HCT116 (cell line): ENCODE results near the gene PDPK1. TPM values are rescaled to one million over a fixed set of nuclear protein-coding genes. Genes with fewer than 3 reads are reported as not detected.

Experiments
- ATAC-seq: fragments of 200-7000 bp; cut with Tn5 transposase; 2 replicates; pipeline ENCODE4 v1.9.1; 2020; ENCODE audit warnings: mild to moderate bottlenecking, moderate library complexity
- BruUV-seq: library from RNA; stranded (reverse); fragments of 400-500 nt; replicated peaks from 2 replicates; lab custom pipeline; 2021; lab: Mats Ljungman, UMichigan
- CTCF ChIA-PET: fragments of 300-600 bp; sonication (Branson Sonifier 250); formaldehyde crosslinking; loops from one replicate; lab custom pipeline; 2021; ENCODE audit warnings: antibody characterized with exemption; lab: Charles Lee
- POLR2A ChIA-PET: fragments of 300-600, 350-600 bp; sonication (Branson Sonifier 250); formaldehyde crosslinking; loops from one replicate; lab custom pipeline; 2021; ENCODE audit warnings: antibody characterized with exemption; lab: Charles Lee
- RAD21 ChIA-PET, 2 experiments: fragments of 300-600 bp; sonication (Branson Sonifier 250); formaldehyde crosslinking; loops; one replicate each; lab custom pipeline; 2023; ENCODE audit warnings: low total read pairs in 2 of 2; ENCODE audit not compliant: uncharacterized antibody in 2 of 2, unreplicated experiment in 2 of 2, low non-redundant PET in 1 of 2; lab: Charles Lee
- DNase-seq: peaks from one replicate; pipeline ENCODE4 v3.0.0-alpha.2; 2010; ENCODE audit warnings: low read depth, low spot score
- H2AFZ ChIP-seq: fragments of 200-600 bp; shearing (Covaris generic), sonication (generic); 2 replicates; pipeline ENCODE4 v1.6.1; 2017; ENCODE audit warnings: low read depth, mixed run types, mixed read lengths, antibody characterized with exemption, low read length; ENCODE audit not compliant: poor library complexity, severe bottlenecking
- H3K27ac ChIP-seq: 2 replicates; pipeline ENCODE4 v1.5.1; 2012; ENCODE audit warnings: low read depth, low read length
- H3K27me3 ChIP-seq: fragments of 200-600 bp; sonication (generic); 2 replicates; pipeline ENCODE4 v1.6.1; 2016; ENCODE audit warnings: mixed run types, low read length, mixed read lengths; ENCODE audit not compliant: insufficient read depth
- H3K36me3 ChIP-seq, 2 experiments: fragments of 200-500 bp in 1 of 2; fragments of 200-600 bp in 1 of 2; sonication (Bioruptor generic) in 1 of 2; sonication (generic) in 1 of 2; 2 replicates each; pipeline versions ENCODE4 v1.5.1 to v1.6.1; 2014 to 2016; ENCODE audit warnings: low read length in 2 of 2, inconsistent platforms in 1 of 2, mixed read lengths in 1 of 2, mixed run types in 1 of 2; ENCODE audit not compliant: insufficient read depth in 2 of 2, control insufficient read depth in 1 of 2
- H3K4me1 ChIP-seq, 2 experiments: fragments of 200-600 bp in 1 of 2; sonication (generic) in 1 of 2; 2 replicates each; pipeline versions ENCODE4 v1.5.1 to v1.6.1; 2012 to 2017; ENCODE audit warnings: low read length in 2 of 2, inconsistent platforms in 1 of 2, mild to moderate bottlenecking in 1 of 2, mixed read lengths in 1 of 2, mixed run types in 1 of 2, moderate library complexity in 1 of 2; ENCODE audit not compliant: insufficient read depth in 2 of 2, control insufficient read depth in 1 of 2
- H3K4me2 ChIP-seq: fragments of 200-600 bp; sonication (generic); 2 replicates; pipeline ENCODE4 v1.6.1; 2017; ENCODE audit warnings: mixed run types, low read length, mixed read lengths
- H3K4me3 ChIP-seq, 2 experiments: fragments of 200-600 bp in 1 of 2; sonication (generic) in 1 of 2; replicated peaks in 1 of 2; 2 replicates each; pipeline ENCODE4 v1.5.1; 2011 to 2016; ENCODE audit warnings: low read length in 2 of 2, control low read depth in 1 of 2, low read depth in 1 of 2, mild to moderate bottlenecking in 1 of 2, mixed read lengths in 1 of 2, mixed run types in 1 of 2
- H3K79me2 ChIP-seq: fragments of 200-600 bp; sonication (generic); 2 replicates; pipeline ENCODE4 v1.6.1; 2017; ENCODE audit warnings: mild to moderate bottlenecking, mixed run types, low read length, moderate library complexity, mixed read lengths; ENCODE audit not compliant: insufficient read depth
- H3K9ac ChIP-seq: fragments of 200-600 bp; sonication (generic); 2 replicates; pipeline ENCODE4 v1.6.1; 2016; ENCODE audit warnings: low read length, mixed read lengths
- H3K9me2 ChIP-seq: fragments of 200-600 bp; sonication (generic), shearing (Covaris generic); 2 replicates; pipeline ENCODE4 v1.6.1; 2017; ENCODE audit warnings: mixed run types, mild to moderate bottlenecking, moderate library complexity; ENCODE audit not compliant: insufficient read depth
- H3K9me3 ChIP-seq, 2 experiments: fragments of 200-500 bp in 1 of 2; fragments of 200-600 bp in 1 of 2; sonication (Bioruptor generic) in 1 of 2; sonication (generic) in 1 of 2; 2 replicates each; pipeline ENCODE4 v1.6.1; 2014 to 2017; ENCODE audit warnings: low read length in 2 of 2, mixed read lengths in 2 of 2, inconsistent platforms in 1 of 2, low read depth in 1 of 2, mild to moderate bottlenecking in 1 of 2, mixed run types in 1 of 2, moderate library complexity in 1 of 2; ENCODE audit not compliant: control insufficient read depth in 1 of 2, insufficient read depth in 1 of 2
- H4K20me1 ChIP-seq: fragments of 200-600 bp; sonication (generic), shearing (Covaris generic); 2 replicates; pipeline ENCODE4 v1.6.1; 2017; ENCODE audit warnings: mixed run types, mild to moderate bottlenecking, moderate library complexity; ENCODE audit not compliant: insufficient read depth
- CBX3 ChIP-seq: IDR thresholded peaks from 2 replicates; pipeline ENCODE4 v1.6.1; 2012; ENCODE audit warnings: low read depth
- EGR1 ChIP-seq: IDR thresholded peaks from 2 replicates; pipeline ENCODE4 v1.6.1; 2012; ENCODE audit warnings: low read depth
- ELF1 ChIP-seq: IDR thresholded peaks from 2 replicates; pipeline ENCODE4 v1.6.1; 2012; ENCODE audit warnings: low read depth, borderline replicate concordance
- EZH2 ChIP-seq: fragments of 200-600 bp; sonication (generic); IDR thresholded peaks from 2 replicates; pipeline ENCODE4 v1.6.1; 2017; ENCODE audit warnings: antibody characterized with exemption, mixed run types
- EZH2phosphoT487 ChIP-seq: fragments of 200-600 bp; IDR thresholded peaks from 2 replicates; pipeline ENCODE4 v1.6.1; 2018; ENCODE audit warnings: antibody characterized with exemption, borderline replicate concordance
- FOSL1 ChIP-seq: IDR thresholded peaks from 2 replicates; pipeline ENCODE4 v1.6.1; 2012; ENCODE audit warnings: low read depth
- POLR2AphosphoS5 ChIP-seq: IDR thresholded peaks from 2 replicates; pipeline ENCODE4 v1.6.1; 2011; ENCODE audit warnings: mild to moderate bottlenecking, low read depth, low read length, moderate library complexity
- RAD21 ChIP-seq: IDR thresholded peaks from 2 replicates; pipeline ENCODE4 v1.6.1; 2012; ENCODE audit warnings: low read depth, mild to moderate bottlenecking
- SIN3A ChIP-seq: IDR thresholded peaks from 2 replicates; pipeline ENCODE4 v1.6.1; 2012; ENCODE audit warnings: low read depth
- TCF7L2 ChIP-seq: IDR thresholded peaks from 2 replicates; pipeline ENCODE4 v1.7.0; 2011; ENCODE audit warnings: borderline replicate concordance, inconsistent platforms; ENCODE audit not compliant: insufficient read depth, insufficient read length; ENCODE audit errors: extremely low read depth
- YY1 ChIP-seq: IDR thresholded peaks from 2 replicates; pipeline ENCODE4 v1.6.1; 2011; ENCODE audit warnings: low read length, low read depth, moderate library complexity, mild to moderate bottlenecking; ENCODE audit not compliant: insufficient replicate concordance; ENCODE audit errors: extremely low read depth
- ZFX ChIP-seq: fragments of 450-650 bp; IDR thresholded peaks from 2 replicates; pipeline ENCODE4 v1.6.1; 2017
- intact Hi-C: fragments of 100-400 bp; cut with micrococcal nuclease; formaldehyde crosslinking; loops from 2 replicates; pipeline ENCODE4 v1.10.0; 2022
- total RNA-seq: library from RNA; stranded (reverse); gene quantifications from one replicate; pipeline ENCODE4 v1.2.1, GENCODE V29; 2021; ENCODE audit not compliant: unreplicated experiment
- TF ChIP-seq, protein P1 (sequence below): IDR thresholded peaks from 2 replicates; pipeline ENCODE4 v1.6.1; 2012; ENCODE audit warnings: low read depth

Gene PDPK1
- total RNA-seq, 1 experiment from 2014 or later: 36.1 TPM

DNA sequence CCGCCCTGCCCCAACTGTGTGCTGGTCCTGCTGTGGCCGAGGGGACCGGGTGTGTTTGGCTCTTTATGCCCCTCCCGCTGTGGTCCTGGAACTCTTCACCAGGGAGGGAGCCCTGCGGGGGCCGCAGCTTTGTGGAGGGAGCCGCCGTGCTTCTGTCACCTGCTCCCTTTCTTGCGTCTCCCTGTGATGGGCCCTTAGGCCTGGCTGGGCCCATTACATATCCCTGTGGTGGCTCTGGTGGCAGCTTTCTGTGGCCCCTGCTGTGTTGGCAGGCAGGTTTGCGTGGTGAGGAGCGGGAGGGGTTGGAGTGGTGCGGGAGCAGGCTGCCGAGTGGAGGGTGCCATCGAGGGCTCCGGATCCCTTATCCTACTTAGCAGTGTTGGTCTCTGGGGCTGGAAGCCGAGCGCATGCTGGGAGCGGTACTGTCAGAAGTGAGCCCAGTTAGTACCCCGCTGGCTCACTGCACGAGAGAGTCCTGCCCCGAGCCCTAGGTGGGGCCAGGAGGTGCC, 60.4 kb downstream of the PDPK1 start:
- POLR2A ChIA-PET: no interaction called here
- H3K27me3 ChIP-seq: no peaks in the 10 kb centered on the region
- no peaks in the 10 kb centered on the region for H3K9me2 ChIP-seq
- no peak overlapping the region for H2AFZ ChIP-seq
- DNase-seq: no peak
- BruUV-seq: no TSS peak
- no peak overlapping the region for H3K4me2 ChIP-seq
- CTCF ChIA-PET: no interaction called here
- ATAC-seq: no peak
- RAD21 ChIA-PET: no interaction called here
- H3K4me1 ChIP-seq: no peaks in the 10 kb centered on the region; a peak in 1 of 4 replicates
- intact Hi-C loops: no loop called here
- no peak overlapping the region for H3K27ac ChIP-seq
- H3K36me3 ChIP-seq: peaks cover 0 to 3% of the 10 kb centered on the region in 2 experiments; a peak in 1 of 4 replicates
- H3K4me3 ChIP-seq: no peak overlapping the region
- H3K79me2 ChIP-seq: no peaks in the 10 kb centered on the region
- no peaks in the 10 kb centered on the region for H3K9me3 ChIP-seq
- H3K9ac ChIP-seq: no peak overlapping the region
- H4K20me1 ChIP-seq: no peaks in the 10 kb centered on the region
- TF ChIP-seq ZFX (no peak), SIN3A (no peak), FOSL1 (no peak), EGR1 (no peak), EZH2phosphoT487 (no peak), YY1 (no peak), CBX3 (no peak), TCF7L2 (no peak), POLR2AphosphoS5 (no peak), ELF1 (no peak), EZH2 (no peak), RAD21 (no peak)
- TF ChIP-seq, protein P1, sequence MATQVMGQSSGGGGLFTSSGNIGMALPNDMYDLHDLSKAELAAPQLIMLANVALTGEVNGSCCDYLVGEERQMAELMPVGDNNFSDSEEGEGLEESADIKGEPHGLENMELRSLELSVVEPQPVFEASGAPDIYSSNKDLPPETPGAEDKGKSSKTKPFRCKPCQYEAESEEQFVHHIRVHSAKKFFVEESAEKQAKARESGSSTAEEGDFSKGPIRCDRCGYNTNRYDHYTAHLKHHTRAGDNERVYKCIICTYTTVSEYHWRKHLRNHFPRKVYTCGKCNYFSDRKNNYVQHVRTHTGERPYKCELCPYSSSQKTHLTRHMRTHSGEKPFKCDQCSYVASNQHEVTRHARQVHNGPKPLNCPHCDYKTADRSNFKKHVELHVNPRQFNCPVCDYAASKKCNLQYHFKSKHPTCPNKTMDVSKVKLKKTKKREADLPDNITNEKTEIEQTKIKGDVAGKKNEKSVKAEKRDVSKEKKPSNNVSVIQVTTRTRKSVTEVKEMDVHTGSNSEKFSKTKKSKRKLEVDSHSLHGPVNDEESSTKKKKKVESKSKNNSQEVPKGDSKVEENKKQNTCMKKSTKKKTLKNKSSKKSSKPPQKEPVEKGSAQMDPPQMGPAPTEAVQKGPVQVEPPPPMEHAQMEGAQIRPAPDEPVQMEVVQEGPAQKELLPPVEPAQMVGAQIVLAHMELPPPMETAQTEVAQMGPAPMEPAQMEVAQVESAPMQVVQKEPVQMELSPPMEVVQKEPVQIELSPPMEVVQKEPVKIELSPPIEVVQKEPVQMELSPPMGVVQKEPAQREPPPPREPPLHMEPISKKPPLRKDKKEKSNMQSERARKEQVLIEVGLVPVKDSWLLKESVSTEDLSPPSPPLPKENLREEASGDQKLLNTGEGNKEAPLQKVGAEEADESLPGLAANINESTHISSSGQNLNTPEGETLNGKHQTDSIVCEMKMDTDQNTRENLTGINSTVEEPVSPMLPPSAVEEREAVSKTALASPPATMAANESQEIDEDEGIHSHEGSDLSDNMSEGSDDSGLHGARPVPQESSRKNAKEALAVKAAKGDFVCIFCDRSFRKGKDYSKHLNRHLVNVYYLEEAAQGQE: no peak
- TF ChIP-seq, all 23 proteins: peak for 0
